K562 (cell line): ENCODE data around the gene PAFAH2. TPM values are rescaled to one million over a fixed set of nuclear protein-coding genes. Genes with fewer than 3 reads are reported as not detected.

ENCODE experiments used
- ATAC-seq: fragments of 200-7000 bp; cut with Tn5 transposase; 3 replicates; pipeline ENCODE4 v1.9.1; 2020; ENCODE audit warnings: moderate library complexity
- BruUV-seq: library from RNA; stranded (reverse); fragments of 400-500 nt; replicated peaks from 2 replicates; lab custom pipeline; 2021; lab: Mats Ljungman, UMichigan
- CTCF ChIA-PET: fragments of 300-600 bp; formaldehyde crosslinking; extraction: SDS; loops from one replicate; lab custom pipeline; 2021; ENCODE audit warnings: low intra/inter-chr PET ratio; lab: Yijun Ruan, JAX
- POLR2A ChIA-PET: fragments of 300-600, 350-650 bp; sonication (Branson Sonifier 250); formaldehyde crosslinking; extraction: SDS; loops from one replicate; lab custom pipeline; 2021; ENCODE audit warnings: antibody characterized with exemption, inconsistent platforms; lab: Yijun Ruan, JAX
- DNase-seq, 4 experiments: peaks; one replicate each; pipeline versions ENCODE4 v3.0.0 to v3.0.0-alpha.2; 2011 to 2018; ENCODE audit warnings: low spot score in 3 of 4, mixed read lengths in 3 of 4; ENCODE audit errors: extremely low read depth in 1 of 4
- FAIRE-seq: peaks from 2 replicates; lab custom pipeline; 2011; peaks lifted over from hg19 to GRCh38; lab: Jason Lieb, UNC
- H2AFZ ChIP-seq: 2 replicates; pipeline ENCODE4 v1.6.0; 2011; ENCODE audit warnings: low read depth, low read length, control low read depth, inconsistent platforms
- H3K27ac ChIP-seq: fragments of 200-600 bp; 3 replicates; pipeline ENCODE4 v1.8.0; 2011; ENCODE audit warnings: low read depth, mild to moderate bottlenecking, control low read depth, inconsistent platforms, low read length, moderate library complexity, mixed read lengths; ENCODE audit errors: extremely low read depth
- H3K27me3 ChIP-seq, 2 experiments: fragments of 300-600 bp in 1 of 2; 2 replicates in 1 of 2; 3 replicates in 1 of 2; pipeline versions ENCODE4 v1.6.0 to v1.8.0; 2011; ENCODE audit warnings: inconsistent platforms in 2 of 2, low read length in 2 of 2, mild to moderate bottlenecking in 1 of 2, mixed read lengths in 1 of 2, moderate library complexity in 1 of 2; ENCODE audit not compliant: control insufficient read depth in 2 of 2, insufficient read depth in 2 of 2
- H3K36me3 ChIP-seq: fragments of 300-600 bp; 3 replicates; pipeline ENCODE4 v1.8.0; 2011; ENCODE audit warnings: mild to moderate bottlenecking, low read length, inconsistent platforms; ENCODE audit not compliant: control insufficient read depth, insufficient read depth
- H3K4me1 ChIP-seq, 2 experiments: fragments of 200-600 bp in 1 of 2; replicated peaks in 1 of 2; 2 replicates in 1 of 2; 3 replicates in 1 of 2; pipeline versions ENCODE4 v1.5.1 to v1.8.0; 2011; ENCODE audit warnings: inconsistent platforms in 2 of 2, low read length in 2 of 2, mild to moderate bottlenecking in 1 of 2, mixed read lengths in 1 of 2, moderate library complexity in 1 of 2; ENCODE audit not compliant: control insufficient read depth in 2 of 2, insufficient read depth in 2 of 2
- H3K4me2 ChIP-seq: 2 replicates; pipeline ENCODE4 v1.6.1; 2011; ENCODE audit warnings: low read length, control low read depth, inconsistent platforms, mixed read lengths; ENCODE audit not compliant: insufficient read depth
- H3K4me3 ChIP-seq: fragments of 200-600 bp; sonication (generic), shearing (Covaris generic); 2 replicates; pipeline ENCODE4 v1.5.1; 2016; ENCODE audit warnings: control low read depth, inconsistent platforms
- H3K79me2 ChIP-seq: fragments of 200-600 bp; 3 replicates; pipeline ENCODE4 v1.8.0; 2011; ENCODE audit warnings: low read length, inconsistent platforms; ENCODE audit not compliant: control insufficient read depth, insufficient read depth
- H3K9ac ChIP-seq, 2 experiments: 2 replicates each; pipeline versions ENCODE4 v1.6.0 to v1.6.1; 2011; ENCODE audit warnings: low read depth in 2 of 2, low read length in 2 of 2, control low read depth in 1 of 2, inconsistent platforms in 1 of 2, mild to moderate bottlenecking in 1 of 2, mixed read lengths in 1 of 2; ENCODE audit not compliant: insufficient read depth in 1 of 2
- H3K9me1 ChIP-seq: one replicate; pipeline ENCODE4 v1.6.0; 2011; ENCODE audit warnings: inconsistent platforms, mild to moderate bottlenecking, low read length, moderate library complexity; ENCODE audit not compliant: control insufficient read depth, insufficient read depth
- H3K9me3 ChIP-seq: replicated peaks from 2 replicates; pipeline ENCODE4 v1.5.1; 2011; ENCODE audit warnings: low read depth, low read length, inconsistent platforms; ENCODE audit not compliant: control insufficient read depth, insufficient read depth
- H4K20me1 ChIP-seq: replicated peaks from 2 replicates; pipeline ENCODE4 v1.6.1; 2011; ENCODE audit warnings: low read length, inconsistent platforms, mixed read lengths; ENCODE audit not compliant: control insufficient read depth, insufficient read depth
- SMARCC2 ChIP-seq: fragments of 450-650 bp; IDR thresholded peaks from 2 replicates; pipeline ENCODE4 v1.6.1; 2017; ENCODE audit warnings: antibody characterized with exemption, moderate library complexity, mild to moderate bottlenecking, low read depth
- TEAD1 ChIP-seq, 2 experiments: fragments of 450-650 bp in 1 of 2; sonication (generic) in 1 of 2; formaldehyde crosslinking; IDR thresholded peaks; 2 replicates each; pipeline versions ENCODE4 v1.4.0 to v1.8.0; 2020 to 2022; ENCODE audit warnings: mild to moderate bottlenecking in 2 of 2, missing genetic modification reagents in 1 of 2
- WGBS: fragments of 100-300 bp; shearing (Covaris generic); methylation state at CpG from one replicate; pipeline ENCODE4 v1.1.6; 2016; ENCODE audit warnings: low coverage, mixed read lengths; ENCODE audit not compliant: insufficient coverage; ENCODE audit errors: missing lambda C conversion rate; 5-methylcytosine and 5-hydroxymethylcytosine counted together
- in situ Hi-C: fragments of 300-500 bp; cut with MboI; formaldehyde crosslinking; loops from 4 replicates; pipeline ENCODE4 v1.15.0; 2018; ENCODE audit warnings: inconsistent platforms, mixed read lengths
- intact Hi-C: fragments of 100-400 bp; cut with micrococcal nuclease; formaldehyde crosslinking; loops from 2 replicates; pipeline ENCODE4 v1.14.2; 2022
- polyA plus RNA-seq, 8 experiments: library from polyadenylated mRNA; depleted of rRNA in 4 of 8; stranded (reverse) in 5 of 8; unstranded in 3 of 8; fragments of >200 nt; fragmentation: Nextera tagmentation in 2 of 8; fragmentation: Illumina TruSeq in 1 of 8; extraction: Ambion mirVana in 2 of 8; extraction: Trizol in 1 of 8; gene quantifications; 2 replicates each; pipeline versions ENCODE4 v1.2.1 to v1.2.3, GENCODE V29; 2011 to 2014; ENCODE audit warnings: inconsistent platforms in 1 of 8, missing spikeins in 1 of 8
- total RNA-seq, 7 experiments: library from RNA; depleted of rRNA in 6 of 7; stranded (reverse); fragments of >200 nt in 6 of 7; fragmentation: Illumina TruSeq in 2 of 7; extraction: Trizol in 2 of 7; gene quantifications; 2 replicates each; pipeline versions ENCODE4 v1.2.1 to v1.2.3, GENCODE V29; 2011 to 2021; ENCODE audit warnings: low replicate concordance in 1 of 7
- TF ChIP-seq, protein P1 (sequence below), 2 experiments: IDR thresholded peaks; 2 replicates each; pipeline ENCODE4 v1.6.1; 2011; ENCODE audit warnings: borderline replicate concordance in 1 of 2, control low read depth in 1 of 2, low read depth in 1 of 2, low read length in 1 of 2, mild to moderate bottlenecking in 1 of 2, mixed read lengths in 1 of 2, moderate library complexity in 1 of 2; ENCODE audit not compliant: insufficient read depth in 1 of 2, insufficient read length in 1 of 2, poor library complexity in 1 of 2, severe bottlenecking in 1 of 2; ENCODE audit errors: extremely low read depth in 1 of 2
- TF ChIP-seq, protein P2 (sequence below), 2 experiments: fragments of 450-650 bp in 1 of 2; IDR thresholded peaks; 2 replicates each; pipeline ENCODE4 v1.6.1; 2011 to 2017; ENCODE audit warnings: low read depth in 2 of 2, antibody characterized with exemption in 1 of 2, borderline replicate concordance in 1 of 2, low read length in 1 of 2, mild to moderate bottlenecking in 1 of 2, mixed read lengths in 1 of 2; ENCODE audit not compliant: control insufficient read depth in 1 of 2

The PAFAH2 gene
- total and polyA plus RNA-seq, 9 of the 15 experiments (the other 6 are each of a cell fraction or from before 2014, with no cell fraction given), result 4.2 to 10.9 (median 6.8) TPM

DNA sequence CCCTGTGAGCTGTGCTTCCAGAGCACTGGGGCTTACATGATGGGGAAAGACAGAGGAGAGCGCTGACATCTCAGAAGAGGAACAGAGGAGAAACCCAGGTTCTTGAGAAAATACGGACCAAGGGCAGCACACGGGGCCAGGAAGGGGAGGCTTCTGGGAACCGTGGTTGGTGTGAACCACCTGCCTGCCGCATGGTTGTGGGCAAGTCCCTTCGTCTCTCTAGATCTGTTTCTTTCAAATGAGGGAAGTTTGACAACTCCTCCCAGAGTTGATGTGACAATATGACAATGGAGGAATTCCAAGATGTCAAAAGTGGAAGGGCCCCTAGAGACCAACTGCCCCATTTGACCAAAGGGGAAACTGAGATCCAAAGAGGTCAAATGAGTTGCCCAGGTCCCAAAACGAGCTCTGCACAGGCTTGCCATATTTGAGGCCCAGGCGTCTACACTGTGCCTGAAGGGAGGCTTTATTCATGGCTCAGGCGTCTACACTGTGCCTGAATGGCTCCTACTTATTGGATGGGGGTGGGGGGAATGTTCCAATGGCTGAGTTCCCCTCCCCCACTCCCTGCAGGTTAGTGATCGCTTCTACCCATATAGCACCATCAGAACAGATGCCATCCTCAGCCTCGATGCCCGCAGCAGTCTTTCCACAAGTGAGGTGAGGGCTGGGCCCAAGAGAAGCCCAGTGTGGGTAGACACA, 34.9 kb upstream of the PAFAH2 start:
- no peak overlapping the region for H3K4me2 ChIP-seq
- WGBS, result 66% methylated on average over 12 of the region's 12 CpGs
- BruUV-seq, result no TSS peak
- POLR2A ChIA-PET, result interaction anchor here (0.6 to 1.5 kb wide), 6 partner anchors 8 to 209 kb away, joined by 3 to 7 read pairs (median 4); partner anchors contain the start of genes CEP85 and TRIM63
- no peak overlapping the region for H2AFZ ChIP-seq
- FAIRE-seq, result no peak
- ATAC-seq, result no peak
- no peak overlapping the region for H3K27ac ChIP-seq
- H4K20me1 ChIP-seq, result no peaks in the 10 kb centered on the region
- H3K9me1 ChIP-seq, result no peaks in the 10 kb centered on the region
- peaks cover 34 to 67% of the 10 kb centered on the region in 2 experiments for H3K4me1 ChIP-seq
- CTCF ChIA-PET, result no interaction called here
- H3K9ac ChIP-seq, result peak overlapping the region in 1 of 2 experiments; percentile 77; a peak in 1 of 4 replicates
- no peak overlapping the region for H3K4me3 ChIP-seq
- no peaks in the 10 kb centered on the region for H3K36me3 ChIP-seq
- peaks cover 8% of the 10 kb centered on the region; the same call in 2 of the 3 replicates for H3K79me2 ChIP-seq
- intact Hi-C loops, result no loop called here
- in situ Hi-C loops, result no loop called here
- no peaks in the 10 kb centered on the region for H3K27me3 ChIP-seq
- no peak for DNase-seq
- no peaks in the 10 kb centered on the region for H3K9me3 ChIP-seq
- TF ChIP-seq SMARCC2 (no peak), TEAD1 (CRISPR knock-in tag; IDR thresholded peaks at IDR 0.05) (0 out of 4 replicates have a peak, but pooled peaks of 1 of the 2 experiments have one; percentile 26)
- TF ChIP-seq, protein P1, sequence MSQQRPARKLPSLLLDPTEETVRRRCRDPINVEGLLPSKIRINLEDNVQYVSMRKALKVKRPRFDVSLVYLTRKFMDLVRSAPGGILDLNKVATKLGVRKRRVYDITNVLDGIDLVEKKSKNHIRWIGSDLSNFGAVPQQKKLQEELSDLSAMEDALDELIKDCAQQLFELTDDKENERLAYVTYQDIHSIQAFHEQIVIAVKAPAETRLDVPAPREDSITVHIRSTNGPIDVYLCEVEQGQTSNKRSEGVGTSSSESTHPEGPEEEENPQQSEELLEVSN (IDR thresholded peaks at IDR 0.05; ENCODE audit: borderline replicate concordance in 1 of 2, extremely low read depth in 1 of 2, insufficient read depth in 1 of 2, insufficient read length in 1 of 2, low read depth in 1 of 2, low read length in 1 of 2, poor library complexity in 1 of 2, severe bottlenecking in 1 of 2), result peak in 1 of 2 experiments; percentile 52
- TF ChIP-seq, protein P2, sequence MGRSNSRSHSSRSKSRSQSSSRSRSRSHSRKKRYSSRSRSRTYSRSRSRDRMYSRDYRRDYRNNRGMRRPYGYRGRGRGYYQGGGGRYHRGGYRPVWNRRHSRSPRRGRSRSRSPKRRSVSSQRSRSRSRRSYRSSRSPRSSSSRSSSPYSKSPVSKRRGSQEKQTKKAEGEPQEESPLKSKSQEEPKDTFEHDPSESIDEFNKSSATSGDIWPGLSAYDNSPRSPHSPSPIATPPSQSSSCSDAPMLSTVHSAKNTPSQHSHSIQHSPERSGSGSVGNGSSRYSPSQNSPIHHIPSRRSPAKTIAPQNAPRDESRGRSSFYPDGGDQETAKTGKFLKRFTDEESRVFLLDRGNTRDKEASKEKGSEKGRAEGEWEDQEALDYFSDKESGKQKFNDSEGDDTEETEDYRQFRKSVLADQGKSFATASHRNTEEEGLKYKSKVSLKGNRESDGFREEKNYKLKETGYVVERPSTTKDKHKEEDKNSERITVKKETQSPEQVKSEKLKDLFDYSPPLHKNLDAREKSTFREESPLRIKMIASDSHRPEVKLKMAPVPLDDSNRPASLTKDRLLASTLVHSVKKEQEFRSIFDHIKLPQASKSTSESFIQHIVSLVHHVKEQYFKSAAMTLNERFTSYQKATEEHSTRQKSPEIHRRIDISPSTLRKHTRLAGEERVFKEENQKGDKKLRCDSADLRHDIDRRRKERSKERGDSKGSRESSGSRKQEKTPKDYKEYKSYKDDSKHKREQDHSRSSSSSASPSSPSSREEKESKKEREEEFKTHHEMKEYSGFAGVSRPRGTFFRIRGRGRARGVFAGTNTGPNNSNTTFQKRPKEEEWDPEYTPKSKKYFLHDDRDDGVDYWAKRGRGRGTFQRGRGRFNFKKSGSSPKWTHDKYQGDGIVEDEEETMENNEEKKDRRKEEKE (IDR thresholded peaks at IDR 0.05; ENCODE audit: borderline replicate concordance in 1 of 2, control insufficient read depth in 1 of 2, low read depth in 2 of 2, low read length in 1 of 2), result no peak
